Sigmoid colon (tissue), 4 donors: ENCODE data around the gene ZNF175.

Experiments used
- CTCF ChIP-seq, 4 experiments: fragments of 450-650 bp in 3 of 4; fragments of 200-600 bp in 1 of 4; IDR thresholded peaks; one replicate each; pipeline ENCODE4 v1.5.1; 2016 to 2019; ENCODE audit warnings: antibody characterized with exemption in 4 of 4, mild to moderate bottlenecking in 3 of 4, moderate library complexity in 2 of 4
- EP300 ChIP-seq, 4 donors: sonication (generic); formaldehyde crosslinking; IDR thresholded peaks; one replicate each; pipeline ENCODE4 v1.6.1; 2017; ENCODE audit warnings: antibody characterized with exemption in 4 of 4
- POLR2A ChIP-seq, 2 donors: fragments of 450-650 bp; IDR thresholded peaks; one replicate each; pipeline ENCODE4 v1.6.1; 2016; ENCODE audit warnings: antibody characterized with exemption in 2 of 2, mild to moderate bottlenecking in 2 of 2, moderate library complexity in 2 of 2

- no peak for TF ChIP-seq EP300 (IDR thresholded peaks at IDR 0.05)
- TF ChIP-seq CTCF (IDR thresholded peaks at IDR 0.05): no peak
- no peak for TF ChIP-seq POLR2A (IDR thresholded peaks at IDR 0.05)
Measured at GRCh38 chr19:51586103-51586728, 15.1 kb downstream of the ZNF175 start.
